Effector memory CD8-positive, alpha-beta T cell (primary cell): ENCODE data around the gene TRIM22.

Experiments
- ATAC-seq: fragments of 150-1000 bp; cut with Tn5 transposase; replicated peaks from 2 replicates; pipeline ENCODE4 v1.10.0; 2021; ENCODE audit warnings: mild to moderate bottlenecking, moderate library complexity
- DNase-seq, 3 experiments: peaks; one replicate each; pipeline ENCODE4 v3.0.0; 2021
- H3K27ac Mint-ChIP-seq, 2 donors: one replicate each; pipeline ENCODE4 v1.8.0; 2022; ENCODE audit warnings: mild to moderate bottlenecking in 2 of 2, mixed read lengths in 2 of 2, moderate library complexity in 2 of 2
- H3K27me3 Mint-ChIP-seq, 2 donors: one replicate each; pipeline ENCODE4 v1.8.0; 2022; ENCODE audit warnings: mixed read lengths in 2 of 2
- H3K36me3 Mint-ChIP-seq: one replicate; pipeline ENCODE4 v1.8.0; 2022; ENCODE audit warnings: mild to moderate bottlenecking, moderate library complexity, mixed read lengths; ENCODE audit not compliant: insufficient read depth
- H3K4me1 Mint-ChIP-seq, 2 donors: one replicate each; pipeline ENCODE4 v1.8.0; 2022; ENCODE audit warnings: low read depth in 2 of 2, mixed read lengths in 2 of 2
- H3K4me3 Mint-ChIP-seq, 2 donors: one replicate each; pipeline ENCODE4 v1.8.0; 2022; ENCODE audit warnings: mild to moderate bottlenecking in 2 of 2, mixed read lengths in 2 of 2, moderate library complexity in 2 of 2
- H3K9me3 Mint-ChIP-seq, 2 donors: one replicate each; pipeline ENCODE4 v1.8.0; 2022; ENCODE audit warnings: mixed read lengths in 2 of 2

Gene TRIM22

GRCh38 chr11:5737091-5737490 lies 47.5 kb downstream of the TRIM22 start:
- Mint-ChIP-seq H3K27ac (no peak overlapping the region), H3K4me1 (no peaks in the 10 kb centered on the region), H3K9me3 (peaks cover 3 to 13% of the 10 kb centered on the region in 2 donors), H3K4me3 (no peak overlapping the region), H3K36me3 (no peaks in the 10 kb centered on the region), H3K27me3 (peaks cover 19 to 32% of the 10 kb centered on the region in 2 donors)
- no peak for ATAC-seq
- no peak for DNase-seq

- DNase-seq = no peak
- H3K27ac Mint-ChIP-seq = no peak overlapping the region
- H3K27me3 Mint-ChIP-seq = peaks cover 19 to 33% of the 10 kb centered on the region in 2 donors
- H3K9me3 Mint-ChIP-seq = peaks cover 3 to 13% of the 10 kb centered on the region in 2 donors
- H3K36me3 Mint-ChIP-seq = no peaks in the 10 kb centered on the region
- H3K4me3 Mint-ChIP-seq = no peak overlapping the region
- no peak for ATAC-seq
- H3K4me1 Mint-ChIP-seq = no peaks in the 10 kb centered on the region
These were observed 48.2 kb downstream of the TRIM22 start for GRCh38 chr11:5737670-5738392.

GRCh38 chr11:5738431-5738830 lies 48.8 kb downstream of the TRIM22 start:
- Mint-ChIP-seq H3K36me3 (no peaks in the 10 kb centered on the region), H3K27ac (no peak overlapping the region), H3K4me1 (no peaks in the 10 kb centered on the region), H3K27me3 (peaks cover 19 to 35% of the 10 kb centered on the region in 2 donors), H3K9me3 (peaks cover 3 to 13% of the 10 kb centered on the region in 2 donors), H3K4me3 (no peak overlapping the region)
- DNase-seq = no peak
- no peak for ATAC-seq

DNA sequence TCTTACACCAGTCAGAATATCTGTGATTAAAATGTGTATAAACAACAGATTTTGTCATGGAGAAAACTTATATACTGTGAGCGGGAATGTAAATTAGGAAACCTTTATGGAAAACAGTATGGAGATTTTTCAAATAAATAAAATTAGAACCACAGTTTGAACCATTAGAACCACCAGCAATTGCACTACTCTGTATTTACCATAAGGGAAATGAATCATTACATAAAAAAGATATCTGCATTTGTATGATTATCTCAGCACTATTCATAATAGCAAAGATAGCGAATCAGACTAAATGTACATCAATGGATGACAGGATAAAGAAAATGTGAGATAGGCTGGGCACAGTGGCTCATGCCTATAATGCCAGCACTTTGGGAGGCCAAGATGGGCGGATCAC lies 57.0 kb downstream of the TRIM22 start:
- Mint-ChIP-seq H3K9me3 (no peaks in the 10 kb centered on the region), H3K4me1 (no peaks in the 10 kb centered on the region), H3K27ac (no peak overlapping the region), H3K4me3 (no peak overlapping the region), H3K27me3 (peaks cover under 1 to 26% of the 10 kb centered on the region in 2 donors), H3K36me3 (no peaks in the 10 kb centered on the region)
- DNase-seq = no peak
- ATAC-seq = no peak

DNA sequence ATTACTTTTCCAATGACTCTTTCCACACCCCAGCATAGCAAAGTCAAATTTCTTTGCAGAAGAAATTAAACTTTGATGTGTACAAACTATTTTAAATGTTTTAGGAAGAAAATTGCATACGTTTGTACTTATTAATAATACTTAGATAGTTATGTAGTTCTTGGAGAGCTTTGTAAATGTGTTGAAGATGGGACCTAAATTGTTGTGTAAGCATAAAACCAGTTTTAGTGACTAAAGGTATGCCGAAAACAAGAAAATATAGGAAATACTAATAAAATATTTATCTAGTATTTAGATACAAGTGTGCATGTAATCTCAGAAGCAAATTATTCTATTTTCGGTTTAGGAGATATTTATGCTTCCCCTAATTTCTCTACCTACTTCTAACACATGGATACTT lies 60.2 kb downstream of the TRIM22 start:
- no peak for DNase-seq
- no peaks in the 10 kb centered on the region for H3K36me3 Mint-ChIP-seq
- H3K27ac Mint-ChIP-seq = no peak overlapping the region
- no peak for ATAC-seq
- H3K9me3 Mint-ChIP-seq = no peaks in the 10 kb centered on the region
- H3K4me3 Mint-ChIP-seq = no peak overlapping the region
- peaks cover 0 to 18% of the 10 kb centered on the region in 2 donors for H3K27me3 Mint-ChIP-seq
- no peaks in the 10 kb centered on the region for H3K4me1 Mint-ChIP-seq

DNA sequence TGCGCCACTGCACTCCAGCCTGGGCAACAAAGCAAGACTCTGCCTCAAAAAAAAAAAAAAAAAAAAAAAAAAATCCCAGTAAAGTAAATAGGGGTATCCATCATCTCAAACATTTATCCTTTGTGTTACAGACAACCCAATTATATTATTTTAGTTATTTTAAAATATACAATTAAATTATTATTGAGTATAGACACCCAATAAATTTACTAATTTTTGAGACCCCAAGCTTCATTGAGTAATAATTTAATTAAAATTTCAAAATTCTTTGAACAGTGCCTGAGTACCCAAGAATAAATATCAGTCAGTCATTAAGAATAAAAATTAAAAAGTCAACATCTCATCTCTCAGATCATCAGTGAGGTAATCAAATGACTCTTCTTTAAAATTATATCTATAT lies 64.4 kb downstream of the TRIM22 start, which contains the start of gene OR52N4:
OR52N4 (plus strand) TSS at position 301 of the 400 bp plus-strand sequence. CDS start 498 bp downstream, outside the sequence.
- no peak within 1 kb of the TSS for H3K4me3 Mint-ChIP-seq
- H3K27ac Mint-ChIP-seq = no peak within 1 kb of the TSS
- ATAC-seq (no peak), DNase-seq (no peak)
- H3K27me3 Mint-ChIP-seq = peaks cover 0 to 27% of the 10 kb centered on the region in 2 donors
- no peaks in the 10 kb centered on the region for H3K36me3 Mint-ChIP-seq
- no peaks in the 10 kb centered on the region for H3K9me3 Mint-ChIP-seq
- no peaks in the 10 kb centered on the region for H3K4me1 Mint-ChIP-seq
